ENCODE measurements around the gene AZGP1.
"Not testable (repeated sequence)": the region's sequence is repeated elsewhere in the genome, so short reads cannot be mapped to it uniquely, and the experiment has no call there.

The AZGP1 gene

GRCh38 chr7:99997545-99998137 lies 21.8 kb upstream of the AZGP1 start:
- in situ Hi-C loops (cut with MboI; ENCODE audit: low sequenced_read_pairs), result no loop called here

GRCh38 chr7:99996755-99997544 lies 21.1 kb upstream of the AZGP1 start:
- in situ Hi-C loops (cut with MboI; ENCODE audit: low sequenced_read_pairs), result no loop called here

GRCh38 chr7:99994819-99995218 lies 19.0 kb upstream of the AZGP1 start:
- in situ Hi-C loops (cut with MboI; ENCODE audit: low sequenced_read_pairs), result no loop called here

GRCh38 chr7:99992330-99993038 lies 16.7 kb upstream of the AZGP1 start:
- in situ Hi-C loops (cut with MboI; ENCODE audit: low sequenced_read_pairs), result no loop called here

GRCh38 chr7:99991543-99991942 lies 15.7 kb upstream of the AZGP1 start:
- in situ Hi-C loops (cut with MboI; ENCODE audit: low sequenced_read_pairs), result not testable (repeated sequence)

- in situ Hi-C loops (cut with MboI; ENCODE audit: low sequenced_read_pairs), result no loop called here
Measured at GRCh38 chr7:99990460-99990852, 14.6 kb upstream of the AZGP1 start.

GRCh38 chr7:99987846-99988245 lies 12.0 kb upstream of the AZGP1 start:
- in situ Hi-C loops (cut with MboI; ENCODE audit: low sequenced_read_pairs), result no loop called here

- in situ Hi-C loops (cut with MboI; ENCODE audit: low sequenced_read_pairs), result not testable (repeated sequence)
Measured at GRCh38 chr7:99987306-99987705, 11.5 kb upstream of the AZGP1 start.

- in situ Hi-C loops (cut with MboI; ENCODE audit: low sequenced_read_pairs), result no loop called here
Measured at GRCh38 chr7:99984593-99984992, 8.8 kb upstream of the AZGP1 start.

- in situ Hi-C loops (cut with MboI; ENCODE audit: low sequenced_read_pairs), result not testable (repeated sequence)
Measured at GRCh38 chr7:99981066-99981465, 5.2 kb upstream of the AZGP1 start.

- in situ Hi-C loops (cut with MboI; ENCODE audit: low sequenced_read_pairs), result not testable (repeated sequence)
Measured at GRCh38 chr7:99980448-99980872, 4.6 kb upstream of the AZGP1 start.

- in situ Hi-C loops (cut with MboI; ENCODE audit: low sequenced_read_pairs), result not testable (repeated sequence)
Measured at GRCh38 chr7:99979814-99980225, 4.0 kb upstream of the AZGP1 start.

GRCh38 chr7:99976626-99977025 lies 795 bp upstream of the AZGP1 start:
- in situ Hi-C loops (cut with MboI; ENCODE audit: low sequenced_read_pairs), result no loop called here

GRCh38 chr7:99974681-99975080 lies 1.1 kb downstream of the AZGP1 start:
- in situ Hi-C loops (cut with MboI; ENCODE audit: low sequenced_read_pairs), result no loop called here

GRCh38 chr7:99973817-99974216 lies 2.0 kb downstream of the AZGP1 start:
- in situ Hi-C loops (cut with MboI; ENCODE audit: low sequenced_read_pairs), result not testable (repeated sequence)

GRCh38 chr7:99971242-99971641 lies 4.6 kb downstream of the AZGP1 start:
- in situ Hi-C loops (cut with MboI; ENCODE audit: low sequenced_read_pairs), result no loop called here

GRCh38 chr7:99969813-99970212 lies 6.0 kb downstream of the AZGP1 start:
- in situ Hi-C loops (cut with MboI; ENCODE audit: low sequenced_read_pairs), result not testable (repeated sequence)

- in situ Hi-C loops (cut with MboI; ENCODE audit: low sequenced_read_pairs), result no loop called here
Measured at GRCh38 chr7:99969298-99969697, 6.5 kb downstream of the AZGP1 start.

- in situ Hi-C loops (cut with MboI; ENCODE audit: low sequenced_read_pairs), result no loop called here
Measured at GRCh38 chr7:99958564-99959227, 17.1 kb downstream of the AZGP1 start.

- in situ Hi-C loops (cut with MboI; ENCODE audit: low sequenced_read_pairs), result no loop called here
Measured at GRCh38 chr7:99955247-99955646, 20.6 kb downstream of the AZGP1 start.

- in situ Hi-C loops (cut with MboI; ENCODE audit: low sequenced_read_pairs), result not testable (repeated sequence)
Measured at GRCh38 chr7:99954643-99955042, 21.2 kb downstream of the AZGP1 start.
